K562 treated with DMSO at 1 percent for 4 hours (cell line): ENCODE data around the gene DND1. TPM values are rescaled to one million over a fixed set of nuclear protein-coding genes. Genes with fewer than 3 reads are reported as not detected.

Source experiments
- total RNA-seq: library from RNA; unstranded; fragments of 300-600 nt; gene quantifications from 2 replicates; pipeline ENCODE4 v1.2.3, GENCODE V29; 2022; ENCODE audit not compliant: insufficient read depth

Gene DND1
- total RNA-seq: 3.3 and 7.0 TPM in 2 replicates

GRCh38 chr5:140673187-140673976 is at the start of gene DND1:
DND1 (minus strand) TSS chr5:140673576; CDS start chr5:140673542, 34 bp downstream.

GRCh38 chr5:140700177-140701144 is 27.1 kb upstream of the DND1 start, which contains the start of gene ZMAT2:
ZMAT2 (plus strand) TSS chr5:140700447; CDS start chr5:140700461, 14 bp downstream.

GRCh38 chr5:140690941-140691924 is 17.9 kb upstream of the DND1 start, which contains the start of the genes HARS1 and HARS2:
HARS1 (minus strand) TSS chr5:140691370; CDS start chr5:140691304, 66 bp downstream.
HARS2 (plus strand) TSS chr5:140691455; CDS start chr5:140691649, 194 bp downstream.

GRCh38 chr5:140664359-140665119 is 8.8 kb downstream of the DND1 start, which contains the start of gene WDR55:
WDR55 (plus strand) TSS chr5:140664904; CDS start chr5:140664913, 9 bp downstream.

GRCh38 chr5:140639148-140639981 is 34.0 kb downstream of the DND1 start, which contains the start of gene TMCO6:
TMCO6 (plus strand) TSS chr5:140639451; CDS start chr5:140639528, 77 bp downstream.

GRCh38 chr5:140633021-140633471 is 40.3 kb downstream of the DND1 start, which contains the start of gene CD14:
CD14 (minus strand) TSS chr5:140633175; CDS start chr5:140633071, 104 bp downstream.

Other genes starting within 250 kb of the DND1 start
- 5.1 and 5.3 TPM in 2 replicates for gene EIF4EBP3, start 125.9 kb downstream of the DND1 start, total RNA-seq
- gene SRA1, start 116.1 kb downstream of the DND1 start, total RNA-seq: 24.8 and 27.5 TPM in 2 replicates
- 8.4 and 9.2 TPM in 2 replicates for gene APBB3, start 109.0 kb downstream of the DND1 start, total RNA-seq
- 110 and 118 TPM in 2 replicates for gene SLC35A4, start 108.7 kb downstream of the DND1 start, total RNA-seq
- 4.9 TPM in 1 of 2 replicates, not detected in the other for gene CD14, start 40.4 kb downstream of the DND1 start, total RNA-seq
- gene TMCO6, start 34.1 kb downstream of the DND1 start, total RNA-seq: 10.4 and 10.7 TPM in 2 replicates
- gene NDUFA2, start 25.9 kb downstream of the DND1 start, total RNA-seq: 172 and 175 TPM in 2 replicates
- 149 and 176 TPM in 2 replicates for gene IK, start 25.7 kb downstream of the DND1 start, total RNA-seq
- 43.1 and 46.0 TPM in 2 replicates for gene WDR55, start 8.7 kb downstream of the DND1 start, total RNA-seq
- gene HARS1, start 17.8 kb upstream of the DND1 start, total RNA-seq: 43.5 and 55.6 TPM in 2 replicates
- gene HARS2, start 17.9 kb upstream of the DND1 start, total RNA-seq: 10.2 and 15.1 TPM in 2 replicates
- 34.6 and 43.0 TPM in 2 replicates for gene ZMAT2, start 26.9 kb upstream of the DND1 start, total RNA-seq
- gene PCDHA1, start 112.6 kb upstream of the DND1 start, total RNA-seq: not detected in 2 replicates
- gene PCDHA2, start 121.3 kb upstream of the DND1 start, total RNA-seq: not detected in 2 replicates
- not detected in 2 replicates for gene PCDHA3, start 127.5 kb upstream of the DND1 start, total RNA-seq
- not detected in 2 replicates for gene PCDHA4, start 133.5 kb upstream of the DND1 start, total RNA-seq
- gene PCDHA5, start 148.0 kb upstream of the DND1 start, total RNA-seq: not detected in 2 replicates
- gene PCDHA6, start 154.4 kb upstream of the DND1 start, total RNA-seq: not detected in 2 replicates
- not detected in 2 replicates for gene PCDHA7, start 160.7 kb upstream of the DND1 start, total RNA-seq
- not detected in 2 replicates for gene PCDHA8, start 167.6 kb upstream of the DND1 start, total RNA-seq
- not detected in 2 replicates for gene PCDHA9, start 174.8 kb upstream of the DND1 start, total RNA-seq
- gene PCDHA10, start 182.3 kb upstream of the DND1 start, total RNA-seq: not detected in 2 replicates
- gene PCDHA11, start 195.4 kb upstream of the DND1 start, total RNA-seq: not detected in 2 replicates
- not detected in 2 replicates for gene PCDHA12, start 201.7 kb upstream of the DND1 start, total RNA-seq
- not detected in 2 replicates for gene PCDHA13, start 208.5 kb upstream of the DND1 start, total RNA-seq